GM23338 (cell line): ENCODE results near the gene RGN. TPM values are rescaled to one million over a fixed set of nuclear protein-coding genes. Genes with fewer than 3 reads are reported as not detected.

Source experiments
- ATAC-seq: fragments of 200-7000 bp; cut with Tn5 transposase; 3 replicates; pipeline ENCODE4 v1.9.1; 2020
- DNase-seq: peaks from one replicate; pipeline ENCODE4 v3.0.0-alpha.2; 2015; ENCODE audit warnings: low spot score
- H2AFZ ChIP-seq: fragments of 200-600 bp; sonication (generic); 2 replicates; pipeline ENCODE4 v1.8.0; 2016; ENCODE audit warnings: antibody characterized with exemption, mild to moderate bottlenecking, moderate library complexity
- H3F3A ChIP-seq: fragments of 200-600 bp; sonication (generic); replicated peaks from 2 replicates; pipeline ENCODE4 v1.8.0; 2017; ENCODE audit warnings: antibody characterized with exemption, mixed run types, low read depth
- H3K27ac ChIP-seq: fragments of 200-600 bp; sonication (generic); 2 replicates; pipeline ENCODE4 v1.6.1; 2016; ENCODE audit warnings: low read depth
- H3K27me3 ChIP-seq: fragments of 200-600 bp; sonication (generic); 2 replicates; pipeline ENCODE4 v1.8.0; 2016; ENCODE audit warnings: mild to moderate bottlenecking, mixed run types, moderate library complexity; ENCODE audit not compliant: insufficient read depth
- H3K36me3 ChIP-seq: fragments of 200-600 bp; sonication (generic); 2 replicates; pipeline ENCODE4 v1.8.0; 2016; ENCODE audit warnings: mild to moderate bottlenecking; ENCODE audit not compliant: insufficient read depth
- H3K4me1 ChIP-seq: fragments of 200-600 bp; sonication (generic); 2 replicates; pipeline ENCODE4 v1.8.0; 2016; ENCODE audit warnings: mild to moderate bottlenecking, moderate library complexity; ENCODE audit not compliant: insufficient read depth
- H3K4me2 ChIP-seq: fragments of 200-600 bp; sonication (generic); 2 replicates; pipeline ENCODE4 v1.7.1; 2017; ENCODE audit warnings: mixed run types
- H3K4me3 ChIP-seq: fragments of 200-600 bp; sonication (generic); 2 replicates; pipeline ENCODE4 v1.6.1; 2016; ENCODE audit warnings: mixed run types
- H3K79me2 ChIP-seq: fragments of 200-600 bp; sonication (generic); replicated peaks from 2 replicates; pipeline ENCODE4 v1.8.0; 2017; ENCODE audit warnings: mild to moderate bottlenecking; ENCODE audit not compliant: insufficient read depth
- H3K9me2 ChIP-seq: fragments of 200-600 bp; sonication (generic); 2 replicates; pipeline ENCODE4 v1.8.0; 2017; ENCODE audit not compliant: insufficient read depth
- H4K20me1 ChIP-seq: fragments of 200-600 bp; sonication (generic); replicated peaks from 2 replicates; pipeline ENCODE4 v1.8.0; 2017; ENCODE audit warnings: mild to moderate bottlenecking; ENCODE audit not compliant: insufficient read depth
- H3K27ac Mint-ChIP-seq: 2 replicates; pipeline ENCODE4 v1.8.0; 2020; ENCODE audit warnings: inconsistent platforms, mild to moderate bottlenecking, moderate library complexity, mixed read lengths
- H3K27me3 Mint-ChIP-seq: 3 replicates; pipeline ENCODE4 v1.8.0; 2022; ENCODE audit warnings: low read depth, mild to moderate bottlenecking, moderate library complexity, mixed read lengths, inconsistent platforms; ENCODE audit not compliant: insufficient read depth, poor library complexity
- H3K36me3 Mint-ChIP-seq: 3 replicates; pipeline ENCODE4 v1.8.0; 2021; ENCODE audit warnings: low read depth, mild to moderate bottlenecking, inconsistent platforms, moderate library complexity, mixed read lengths
- H3K4me1 Mint-ChIP-seq: 3 replicates; pipeline ENCODE4 v1.8.0; 2020; ENCODE audit warnings: mild to moderate bottlenecking, inconsistent platforms, mixed read lengths
- H3K4me3 Mint-ChIP-seq: 3 replicates; pipeline ENCODE4 v1.8.0; 2021; ENCODE audit warnings: moderate library complexity, mild to moderate bottlenecking, inconsistent platforms, mixed read lengths
- H3K9me3 Mint-ChIP-seq: 3 replicates; pipeline ENCODE4 v1.8.0; 2020; ENCODE audit warnings: moderate library complexity, mild to moderate bottlenecking, inconsistent platforms, mixed read lengths
- EZH2 ChIP-seq: fragments of 200-600 bp; sonication (generic); IDR thresholded peaks from one replicate; pipeline ENCODE4 v1.8.0; 2017; ENCODE audit warnings: antibody characterized with exemption, mild to moderate bottlenecking, low read depth; ENCODE audit not compliant: unreplicated experiment
- JUNB ChIP-seq: IDR thresholded peaks from one replicate; pipeline ENCODE4 v1.6.1; 2016; ENCODE audit warnings: antibody characterized with exemption; ENCODE audit not compliant: unreplicated experiment
- NANOG ChIP-seq: IDR thresholded peaks from 2 replicates; pipeline ENCODE4 v1.6.1; 2016; ENCODE audit warnings: antibody characterized with exemption, borderline replicate concordance
- POLR2AphosphoS5 ChIP-seq: IDR thresholded peaks from 2 replicates; pipeline ENCODE4 v1.6.1; 2016; ENCODE audit warnings: antibody characterized with exemption, low read depth
- ZNF114 ChIP-seq: fragments of 250-450 bp; sonication (Bioruptor Pico); IDR thresholded peaks from 2 replicates; pipeline ENCODE4 v1.5.0; 2020; ENCODE audit warnings: mild to moderate bottlenecking, moderate library complexity
- ZNF462 ChIP-seq: fragments of 250-450 bp; sonication (Bioruptor Pico); IDR thresholded peaks from 2 replicates; pipeline ENCODE4 v1.5.0; 2020; ENCODE audit warnings: mild to moderate bottlenecking, moderate library complexity
- polyA plus RNA-seq: library from polyadenylated mRNA; unstranded; fragments of >200 nt; fragmentation: Nextera tagmentation; extraction: Ambion mirVana; gene quantifications from 2 replicates; pipeline ENCODE4 v1.2.1, GENCODE V29; 2016
- total RNA-seq: library from RNA; depleted of rRNA; stranded (reverse); fragments of >200 nt; shearing (Covaris generic); gene quantifications from 2 replicates; pipeline ENCODE4 v1.2.3, GENCODE V29; 2014
- TF ChIP-seq, protein P1 (sequence below): IDR thresholded peaks from one replicate; pipeline ENCODE4 v1.6.1; 2018; ENCODE audit warnings: antibody characterized with exemption; ENCODE audit not compliant: unreplicated experiment

The RGN gene
- total and polyA plus RNA-seq, 2 experiments from 2014 or later = 5.5 to 6.7 TPM

DNA sequence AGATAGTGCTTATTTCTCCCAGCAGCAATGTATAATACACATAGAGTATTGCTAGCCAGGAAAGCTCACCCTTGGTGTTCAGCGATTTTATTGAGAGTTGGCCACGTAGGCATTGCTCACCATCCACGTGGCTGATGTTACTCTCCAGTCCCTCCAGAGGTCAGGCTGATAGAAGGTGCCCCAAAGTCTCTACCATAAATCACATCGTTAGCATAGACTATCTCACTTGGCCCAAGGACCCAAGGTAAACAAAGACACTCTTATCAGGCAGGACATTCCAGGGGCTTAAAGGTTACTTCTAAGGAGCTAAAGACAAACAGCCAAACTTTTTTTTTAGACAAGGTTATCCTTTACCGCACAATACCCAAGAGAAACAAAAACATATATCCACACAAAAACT is 30.3 kb upstream of the RGN start (continued):
- TF ChIP-seq ZNF462 (CRISPR knock-in tag) = no peak
- no peak for TF ChIP-seq ZNF114 (CRISPR knock-in tag)
- no peak for TF ChIP-seq JUNB

DNA sequence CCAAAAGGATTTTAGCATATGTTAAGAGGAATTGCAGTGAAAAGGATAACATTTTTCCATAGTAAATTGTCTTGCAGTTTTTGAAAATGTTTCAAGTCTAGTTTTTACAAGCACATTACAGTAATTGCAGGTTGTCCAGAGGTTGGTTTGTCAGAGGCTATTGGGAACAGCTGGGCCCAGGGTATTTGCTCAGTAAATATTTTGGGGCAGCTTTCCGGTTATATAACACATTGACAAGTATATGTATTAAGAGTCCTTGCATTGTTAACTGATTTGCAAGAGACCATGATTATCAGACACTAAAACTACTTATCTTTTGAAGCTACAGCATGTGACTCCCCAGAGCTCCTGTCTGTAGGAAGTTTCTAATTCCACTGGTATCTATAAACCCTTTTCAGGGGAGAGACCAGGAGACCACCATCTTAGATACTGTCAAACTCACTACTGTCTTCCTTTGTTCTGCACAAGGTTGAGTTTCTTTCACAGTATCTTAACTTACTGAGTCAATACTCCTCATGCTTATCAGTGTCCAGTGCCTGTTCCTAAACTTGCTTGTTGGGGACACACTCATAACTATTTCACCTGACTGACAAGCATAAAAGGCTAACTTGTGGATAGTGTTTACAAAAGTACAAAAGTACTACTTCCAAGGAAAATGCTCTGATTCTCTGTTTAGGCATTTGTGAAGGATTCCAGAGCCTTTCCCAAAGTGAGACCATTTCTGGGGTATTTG is 18.9 kb upstream of the RGN start:
- peaks cover 14% of the 10 kb centered on the region; the same call in 2 of the 3 replicates for H3K36me3 Mint-ChIP-seq
- H3K27ac Mint-ChIP-seq = no peak overlapping the region
- DNase-seq (no peak), ATAC-seq (no peak)
- no peaks in the 10 kb centered on the region for H3K4me1 Mint-ChIP-seq
- Histone ChIP-seq H3K36me3 (no peaks in the 10 kb centered on the region), H4K20me1 (no peaks in the 10 kb centered on the region), H2AFZ (no peak overlapping the region), H3K79me2 (no peaks in the 10 kb centered on the region), H3K27ac (no peak overlapping the region), H3K4me2 (no peak overlapping the region), H3K4me1 (no peaks in the 10 kb centered on the region), H3K27me3 (no peaks in the 10 kb centered on the region), H3K4me3 (no peak overlapping the region), H3K9me2 (no peaks in the 10 kb centered on the region), H3F3A (no peaks in the 10 kb centered on the region)
- no peak overlapping the region for H3K4me3 Mint-ChIP-seq
- H3K9me3 Mint-ChIP-seq = no peaks in the 10 kb centered on the region
- no peaks in the 10 kb centered on the region for H3K27me3 Mint-ChIP-seq
- TF ChIP-seq, protein P1, sequence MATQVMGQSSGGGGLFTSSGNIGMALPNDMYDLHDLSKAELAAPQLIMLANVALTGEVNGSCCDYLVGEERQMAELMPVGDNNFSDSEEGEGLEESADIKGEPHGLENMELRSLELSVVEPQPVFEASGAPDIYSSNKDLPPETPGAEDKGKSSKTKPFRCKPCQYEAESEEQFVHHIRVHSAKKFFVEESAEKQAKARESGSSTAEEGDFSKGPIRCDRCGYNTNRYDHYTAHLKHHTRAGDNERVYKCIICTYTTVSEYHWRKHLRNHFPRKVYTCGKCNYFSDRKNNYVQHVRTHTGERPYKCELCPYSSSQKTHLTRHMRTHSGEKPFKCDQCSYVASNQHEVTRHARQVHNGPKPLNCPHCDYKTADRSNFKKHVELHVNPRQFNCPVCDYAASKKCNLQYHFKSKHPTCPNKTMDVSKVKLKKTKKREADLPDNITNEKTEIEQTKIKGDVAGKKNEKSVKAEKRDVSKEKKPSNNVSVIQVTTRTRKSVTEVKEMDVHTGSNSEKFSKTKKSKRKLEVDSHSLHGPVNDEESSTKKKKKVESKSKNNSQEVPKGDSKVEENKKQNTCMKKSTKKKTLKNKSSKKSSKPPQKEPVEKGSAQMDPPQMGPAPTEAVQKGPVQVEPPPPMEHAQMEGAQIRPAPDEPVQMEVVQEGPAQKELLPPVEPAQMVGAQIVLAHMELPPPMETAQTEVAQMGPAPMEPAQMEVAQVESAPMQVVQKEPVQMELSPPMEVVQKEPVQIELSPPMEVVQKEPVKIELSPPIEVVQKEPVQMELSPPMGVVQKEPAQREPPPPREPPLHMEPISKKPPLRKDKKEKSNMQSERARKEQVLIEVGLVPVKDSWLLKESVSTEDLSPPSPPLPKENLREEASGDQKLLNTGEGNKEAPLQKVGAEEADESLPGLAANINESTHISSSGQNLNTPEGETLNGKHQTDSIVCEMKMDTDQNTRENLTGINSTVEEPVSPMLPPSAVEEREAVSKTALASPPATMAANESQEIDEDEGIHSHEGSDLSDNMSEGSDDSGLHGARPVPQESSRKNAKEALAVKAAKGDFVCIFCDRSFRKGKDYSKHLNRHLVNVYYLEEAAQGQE = no peak
- TF ChIP-seq EZH2 = no peak
- TF ChIP-seq NANOG = no peak
- no peak for TF ChIP-seq POLR2AphosphoS5
- TF ChIP-seq JUNB = no peak
